Activated T-helper 1 cell treated with anti-CD3 and anti-CD28 coated beads, Interleukin-2, amount 50 U/mL, for 16 hours (primary cell): ENCODE measurements around the gene SUSD4.

Experiments
- DNase-seq, 2 donors: peaks; one replicate each; pipeline ENCODE4 v3.0.0-alpha.2; 2020; ENCODE audit warnings: low read depth in 1 of 2, low spot score in 1 of 2

SUSD4 gene

DNA sequence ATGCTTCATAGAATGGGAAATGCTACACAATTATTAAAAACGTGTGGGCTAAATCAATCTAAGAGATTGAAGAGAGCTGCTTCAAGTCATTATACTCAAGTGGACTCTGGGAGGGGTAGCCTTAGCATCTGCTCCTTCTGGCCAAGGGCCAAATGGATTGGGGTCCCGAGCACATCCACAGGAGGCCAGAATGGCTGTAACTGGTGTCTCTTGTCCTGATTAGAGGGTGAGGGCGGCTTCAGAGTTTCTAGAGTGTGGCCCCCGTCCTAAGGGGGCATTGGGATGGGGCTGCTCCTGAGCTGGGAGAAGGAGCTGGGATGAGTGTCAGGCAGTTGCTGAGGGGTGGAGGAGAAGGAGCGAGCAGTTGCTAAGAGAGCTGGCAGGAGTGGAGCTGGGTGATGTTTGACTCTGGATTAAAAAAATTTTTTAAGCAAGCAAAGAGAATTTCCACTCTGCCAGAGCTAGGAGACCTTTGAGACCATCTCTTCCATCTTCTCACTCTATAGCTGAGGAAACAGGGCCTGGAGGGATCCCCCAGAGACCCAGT, 149.6 kb downstream of the SUSD4 start:
- DNase-seq, result no peak

DNA sequence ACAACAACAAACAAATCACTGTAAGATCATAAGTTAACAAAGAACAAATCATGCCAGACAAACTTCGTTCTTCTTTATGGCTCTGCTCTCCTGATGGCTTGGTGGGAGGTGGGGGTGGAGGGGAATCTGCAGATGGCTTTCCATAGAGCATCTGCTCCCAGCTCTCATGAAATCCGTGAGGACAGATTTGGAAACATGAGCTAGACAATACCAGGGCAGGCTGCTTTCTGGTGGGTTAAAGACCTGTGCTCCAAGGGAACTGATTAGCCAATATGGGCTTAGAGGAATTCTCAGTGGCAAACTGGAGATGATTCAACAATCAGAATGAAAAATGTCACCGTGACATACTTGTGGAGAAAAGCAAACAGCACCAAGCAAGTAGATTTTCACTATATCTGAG, 151.5 kb downstream of the SUSD4 start:
- no peak for DNase-seq

DNA sequence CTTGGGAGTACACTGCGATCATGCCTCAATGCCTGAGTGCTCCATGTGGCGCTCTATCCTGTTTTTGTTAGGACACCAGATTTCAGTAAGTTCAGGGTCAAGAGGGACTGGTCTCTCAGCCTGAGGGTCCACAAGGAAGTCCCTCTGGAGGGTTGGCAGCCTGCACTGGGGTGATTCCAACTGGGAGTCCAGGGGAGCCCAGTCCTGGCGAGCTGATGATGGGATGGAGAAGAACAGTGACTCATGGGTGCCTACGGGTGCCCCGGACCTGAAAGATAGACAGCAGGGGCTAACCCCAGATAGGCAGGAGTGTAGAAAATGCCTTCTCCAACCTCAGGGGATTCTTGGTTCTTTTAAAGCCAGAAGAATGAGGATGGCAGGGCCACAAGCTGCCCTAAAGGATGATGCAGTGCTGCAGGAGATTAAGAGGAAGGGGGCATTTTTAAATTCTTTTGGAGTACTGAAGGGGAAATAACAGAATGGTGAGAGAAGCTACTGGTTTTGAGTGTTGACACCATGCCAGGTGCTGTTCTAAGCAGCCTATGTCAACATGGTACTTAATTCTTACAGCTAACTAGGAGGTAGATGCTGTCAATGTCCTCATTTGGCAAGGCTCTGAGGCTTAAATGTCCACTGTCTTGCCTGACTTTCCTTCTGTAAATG, 152.5 kb downstream of the SUSD4 start:
- no peak for DNase-seq

DNA sequence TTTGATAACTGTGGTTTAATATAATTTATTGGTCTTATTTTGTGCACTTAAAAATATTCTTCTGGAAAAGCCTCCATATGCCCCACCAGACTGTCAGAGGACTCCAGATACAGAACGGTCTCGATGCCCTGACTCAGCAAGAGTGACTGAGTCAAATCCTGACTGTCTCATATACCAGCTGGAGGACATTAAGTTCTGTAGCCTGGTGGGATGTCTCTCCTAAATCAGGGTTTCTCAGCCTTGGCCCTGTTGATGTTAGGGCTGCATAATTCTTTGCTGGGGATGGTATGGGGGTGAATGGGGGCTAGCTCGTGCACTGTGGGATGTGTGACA, 153.2 kb downstream of the SUSD4 start:
- no peak for DNase-seq

DNA sequence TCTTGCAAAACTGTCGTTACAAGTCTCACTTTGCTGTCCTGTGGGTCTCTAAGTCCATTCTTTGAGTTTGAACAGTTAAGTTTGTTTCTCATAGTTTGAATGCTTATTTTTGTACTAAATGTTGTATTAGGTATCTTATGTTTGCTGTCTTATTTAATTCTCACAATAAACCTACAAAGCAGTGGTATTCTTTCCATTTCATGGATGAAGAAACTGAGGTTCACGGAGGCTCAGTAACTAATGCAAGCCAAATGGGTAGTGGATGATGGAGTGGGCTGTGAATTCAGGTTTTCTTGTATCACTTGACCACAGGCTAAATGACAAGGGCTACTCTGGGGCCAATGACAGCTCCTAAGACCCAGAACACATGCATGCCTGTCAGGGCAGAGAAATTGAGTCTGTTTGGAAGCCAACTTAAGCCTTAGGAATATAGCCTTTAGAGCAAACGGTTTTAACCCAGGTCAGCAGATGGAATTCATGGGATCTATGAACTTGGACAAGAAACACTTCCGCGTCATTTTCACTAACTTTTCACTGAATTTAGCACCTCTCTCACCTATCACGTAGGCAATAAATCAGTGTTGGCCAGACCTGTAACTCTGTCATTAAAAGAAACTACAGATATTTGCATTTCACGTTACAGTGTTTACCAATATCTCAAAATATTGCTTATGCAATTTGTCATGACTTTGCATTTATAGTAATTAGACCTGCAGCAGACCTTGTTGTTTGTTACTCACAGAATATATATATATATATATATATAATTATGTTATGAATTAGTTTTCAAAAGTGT, 153.8 kb downstream of the SUSD4 start:
- no peak for DNase-seq

DNA sequence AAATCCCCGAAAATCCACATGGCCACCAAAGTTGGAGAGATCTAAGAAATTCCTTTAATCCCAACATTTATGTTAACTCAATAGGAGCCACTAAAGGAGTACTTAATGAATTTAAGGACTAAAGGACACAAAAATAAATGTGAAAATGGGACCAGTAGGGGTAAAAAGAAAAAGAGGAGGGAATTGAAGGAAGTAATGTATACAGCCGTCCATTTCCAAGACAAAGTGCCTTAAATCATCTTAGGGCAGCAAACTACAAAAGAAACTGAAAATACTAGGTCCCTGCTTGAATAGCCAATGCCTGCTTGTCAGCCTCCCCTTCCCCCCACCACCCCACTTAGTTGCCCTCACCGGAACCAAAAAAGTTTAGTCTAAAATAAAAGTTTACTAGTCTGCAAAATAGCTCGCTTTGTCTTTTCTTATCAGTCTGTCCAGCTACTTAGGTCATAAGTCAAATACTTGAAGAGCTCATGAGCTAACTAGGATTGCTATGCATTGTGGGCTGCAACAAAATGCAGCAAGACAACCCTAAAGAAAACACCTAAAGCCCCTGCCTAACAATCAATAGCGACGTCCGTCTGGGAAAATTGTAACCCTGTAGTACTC, 154.6 kb downstream of the SUSD4 start:
- no peak for DNase-seq

DNA sequence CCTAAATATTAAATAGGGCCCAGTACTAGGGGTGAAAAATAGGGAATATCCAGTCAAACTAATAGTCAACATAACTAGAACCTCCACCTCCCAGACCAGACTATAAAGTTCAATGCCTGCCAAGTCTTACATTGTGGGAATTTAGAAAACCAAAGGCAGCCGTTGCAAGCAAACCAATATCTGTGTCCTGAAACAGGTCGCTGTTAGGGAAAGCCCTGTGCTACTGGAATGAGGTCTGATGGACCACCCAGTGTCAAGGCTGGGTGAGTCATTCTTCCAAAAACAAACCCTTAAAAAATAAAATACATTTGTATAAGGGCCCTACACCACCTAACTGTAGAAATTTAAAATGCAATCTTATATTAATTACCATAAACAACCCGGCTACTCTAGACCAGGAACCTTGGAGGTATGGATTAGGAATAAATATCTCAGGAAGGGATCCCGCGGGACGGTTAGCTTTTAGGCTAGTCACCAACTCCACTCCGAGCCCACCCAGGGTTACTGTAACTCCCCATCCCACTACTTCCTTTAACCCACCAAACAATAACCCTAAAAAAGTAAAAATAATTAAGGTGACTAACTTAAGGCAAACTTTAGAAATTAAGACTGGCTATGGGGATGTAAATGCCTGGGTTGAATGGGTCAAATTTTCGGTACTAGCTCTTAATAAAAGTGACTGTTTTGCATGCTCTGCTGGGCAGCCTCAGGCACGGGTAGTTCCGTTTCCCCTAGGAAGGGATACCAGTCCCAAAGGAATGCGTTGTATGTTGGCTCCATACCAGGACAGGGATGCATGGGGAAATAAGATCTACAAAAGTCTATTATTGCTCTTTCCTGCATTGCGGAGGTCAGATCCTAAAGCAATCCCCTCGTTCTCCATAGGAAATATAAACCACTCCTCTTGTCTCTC, 155.6 kb downstream of the SUSD4 start:
- no peak for DNase-seq

DNA sequence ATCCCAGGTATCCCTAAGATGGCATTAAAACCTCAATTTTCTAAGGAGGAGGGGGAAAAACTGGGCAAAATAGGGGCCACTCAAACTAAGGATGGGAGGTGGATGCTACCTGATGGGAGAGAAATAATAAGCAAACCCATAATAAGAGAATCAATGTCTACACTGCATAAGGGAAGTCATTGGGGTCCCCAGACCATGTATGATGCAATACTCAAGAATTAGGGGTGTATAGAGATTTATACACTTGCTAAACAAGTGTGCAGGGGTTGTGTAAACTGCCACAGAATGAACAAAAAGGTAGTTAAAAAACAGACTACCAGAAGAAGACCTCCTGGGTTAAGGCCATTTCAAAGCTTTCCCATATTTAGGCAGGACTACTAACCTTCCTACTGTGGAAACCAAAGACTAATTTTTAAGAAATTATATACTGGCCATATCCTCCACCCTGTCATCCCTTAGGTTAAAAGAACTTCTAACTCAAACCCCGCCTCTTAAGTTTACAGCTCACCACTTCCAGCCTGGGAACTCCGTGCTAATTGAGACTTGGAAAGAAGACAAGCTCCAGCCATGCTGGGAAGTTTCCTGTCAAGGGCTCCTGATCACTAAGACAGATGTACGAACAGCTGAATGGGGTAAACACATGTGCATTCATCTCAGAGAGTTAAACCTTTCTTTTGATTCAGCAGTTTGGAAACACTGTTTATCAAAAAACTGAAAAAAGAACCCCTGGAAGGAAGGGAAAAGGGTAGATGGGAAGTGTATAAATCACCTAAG, 156.5 kb downstream of the SUSD4 start:
- no peak for DNase-seq

DNA sequence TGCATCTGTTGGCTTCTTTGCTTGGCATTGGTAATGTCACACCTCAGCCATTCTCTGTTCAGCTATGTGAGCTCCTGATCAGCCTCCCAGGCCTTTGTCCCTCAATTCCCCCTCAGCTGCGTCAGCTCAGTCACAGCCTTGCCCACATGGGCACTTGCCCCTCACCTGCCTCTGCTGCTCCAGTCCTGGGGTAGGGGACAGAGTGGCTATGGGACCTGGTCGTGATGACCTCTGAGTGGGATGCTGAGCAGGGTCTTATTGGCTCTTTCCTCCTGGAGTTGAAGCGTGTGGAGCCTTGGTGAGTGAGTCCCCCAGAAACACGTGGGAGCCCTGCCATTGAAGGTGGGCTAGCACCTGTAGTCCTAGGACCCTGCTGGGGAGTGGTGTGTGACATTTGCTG, 159.6 kb downstream of the SUSD4 start:
- no peak for DNase-seq

DNA sequence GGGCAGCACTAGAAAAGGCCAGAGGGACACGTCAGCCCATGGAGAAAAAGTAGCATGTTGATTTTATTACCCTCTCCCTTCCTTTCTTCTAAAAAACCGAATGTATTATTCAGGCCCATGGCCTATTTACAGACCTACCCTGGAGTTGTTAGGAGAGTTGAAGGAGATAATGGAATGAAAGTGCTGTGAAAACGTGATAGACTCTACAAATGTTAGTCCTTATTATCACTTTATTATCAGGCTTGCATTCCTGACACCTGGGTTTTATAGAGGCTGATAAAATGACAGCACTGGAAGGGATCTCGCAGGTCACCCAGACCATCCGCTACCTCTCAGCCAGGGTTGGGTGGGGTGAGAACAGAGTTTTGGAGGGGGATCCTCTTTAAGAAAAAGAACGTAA, 160.3 kb downstream of the SUSD4 start:
- no peak for DNase-seq

DNA sequence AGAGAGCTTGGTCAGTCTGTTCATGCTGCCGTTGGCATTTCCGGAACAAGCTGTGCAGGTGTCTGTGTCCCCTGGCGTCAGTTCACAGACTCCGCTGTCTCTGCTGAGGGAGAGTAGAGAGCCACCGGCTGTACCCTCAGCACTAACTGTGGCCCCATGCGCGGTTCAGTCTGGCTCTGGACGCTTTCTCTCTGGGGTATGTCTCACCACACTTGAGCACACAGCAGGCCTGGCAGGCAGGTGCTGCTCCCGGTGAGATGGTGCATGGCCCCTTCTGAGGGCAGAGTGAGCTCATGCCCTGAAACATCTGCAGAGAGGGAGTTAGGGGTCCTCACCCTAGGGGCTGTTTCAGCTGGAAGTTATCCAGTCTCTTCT, 161.0 kb downstream of the SUSD4 start:
- no peak for DNase-seq

DNA sequence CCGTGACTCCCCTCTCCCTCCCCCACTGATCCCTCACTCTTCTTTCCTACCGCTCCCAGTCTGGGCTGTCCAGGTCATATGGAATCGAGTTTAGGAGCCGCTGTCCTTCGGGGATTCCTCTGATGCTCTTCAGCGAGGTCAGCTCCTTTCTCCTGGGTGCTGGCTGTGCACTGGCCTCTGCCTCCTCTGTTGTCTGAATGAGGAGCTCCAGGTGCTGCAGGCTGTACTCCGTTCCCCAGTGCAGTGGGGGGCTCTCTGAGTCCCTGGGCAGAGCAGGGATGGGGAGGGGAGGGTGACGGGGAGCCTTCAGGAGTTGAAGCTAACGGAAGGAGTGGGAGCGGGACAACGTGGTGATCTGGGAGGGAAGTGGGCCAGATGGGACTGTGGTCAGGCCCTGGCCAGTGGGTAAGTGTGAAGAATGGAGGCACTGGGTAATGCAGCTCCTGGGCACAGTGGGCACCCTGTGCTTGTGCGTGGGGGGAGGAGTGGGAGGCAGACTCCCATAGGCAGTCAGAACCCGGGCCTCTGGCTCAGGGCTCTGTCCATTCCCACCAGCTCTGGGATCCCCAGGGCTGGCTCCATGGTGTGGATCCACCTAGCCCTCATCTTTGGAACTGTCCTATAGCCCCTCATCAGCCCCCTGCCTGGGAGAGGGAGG, 161.5 kb downstream of the SUSD4 start:
- no peak for DNase-seq

DNA sequence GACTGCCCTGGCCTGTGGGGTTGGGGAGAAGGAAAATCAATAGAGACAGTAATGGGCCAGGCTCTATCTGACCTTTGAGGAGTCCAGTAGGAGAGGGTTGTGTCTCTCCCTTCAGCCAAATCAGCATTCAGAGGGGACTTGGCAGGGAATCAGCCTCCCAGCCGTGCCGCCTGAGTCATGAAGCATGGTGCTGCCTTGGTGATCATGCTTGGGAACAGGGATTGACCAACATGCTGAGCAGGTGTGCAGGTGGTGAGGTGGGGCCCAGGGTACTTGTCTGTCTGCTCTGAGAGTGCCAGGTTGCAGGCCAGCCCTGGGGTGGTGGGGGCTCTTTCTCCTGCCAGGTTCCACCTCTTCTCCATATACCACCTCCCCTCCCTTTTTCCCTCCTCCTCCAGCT, 162.0 kb downstream of the SUSD4 start:
- DNase-seq, result no peak

DNA sequence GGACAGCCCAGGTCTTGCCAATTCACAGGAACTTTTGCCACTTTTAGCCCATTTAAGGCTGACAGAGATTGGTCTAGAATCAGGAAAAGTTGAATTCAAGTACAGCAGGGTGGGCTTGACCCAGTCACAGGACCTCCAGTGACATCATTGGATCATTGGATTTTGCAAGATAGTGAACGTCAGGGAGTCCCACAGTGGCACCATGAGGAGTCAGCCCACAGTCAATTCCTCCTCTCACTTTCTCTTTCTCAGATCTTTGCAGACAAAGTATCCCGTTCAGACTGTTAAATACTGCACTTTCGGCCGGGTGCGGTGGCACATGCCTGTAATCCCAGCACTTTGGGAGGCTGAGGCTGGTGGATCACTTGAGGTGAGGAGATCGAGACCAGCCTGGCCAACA, 163.1 kb downstream of the SUSD4 start:
- DNase-seq, result no peak

DNA sequence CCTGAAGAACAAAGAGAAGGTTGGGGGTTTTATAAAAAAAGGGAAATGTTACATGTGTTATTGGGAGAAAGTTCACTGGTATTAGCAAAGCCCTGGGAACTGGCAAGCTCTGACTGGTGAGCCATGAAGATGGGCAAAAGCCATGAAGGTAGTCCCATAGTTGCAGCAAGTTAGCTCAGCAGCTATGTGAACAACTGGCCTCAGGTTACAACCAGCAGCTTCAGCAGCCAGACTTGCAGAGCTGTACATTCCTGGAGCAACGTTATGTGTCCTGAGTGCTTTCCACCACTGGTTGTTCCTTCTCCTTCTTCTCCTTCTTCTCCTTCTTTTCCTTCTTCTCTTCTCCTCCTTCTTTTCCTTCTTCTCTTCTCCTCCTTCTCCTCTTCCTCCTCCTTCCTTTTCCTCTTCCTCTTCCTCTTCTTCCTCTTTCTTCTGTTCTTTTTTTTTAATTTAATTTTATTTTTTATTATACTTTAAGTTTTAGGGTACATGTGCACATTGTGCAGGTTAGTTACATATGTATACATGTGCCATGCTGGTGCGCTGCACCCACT, 164.8 kb downstream of the SUSD4 start:
- DNase-seq, result no peak

DNA sequence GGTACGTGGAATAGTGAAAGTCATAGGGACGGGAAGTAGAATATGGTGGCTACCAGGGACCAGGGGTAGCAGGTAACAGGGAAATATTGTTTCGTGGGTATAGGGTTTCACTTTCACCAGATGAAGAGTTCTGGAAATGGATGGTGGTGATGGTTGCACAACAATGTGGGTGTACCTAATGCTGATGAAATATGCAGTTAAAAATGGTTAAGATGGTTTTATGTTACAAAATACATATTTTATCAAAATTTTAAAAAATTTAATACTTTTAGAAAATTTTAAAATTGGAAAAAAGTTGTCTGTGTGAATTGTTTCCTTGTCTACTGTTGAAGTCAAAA, 165.4 kb downstream of the SUSD4 start:
- DNase-seq, result no peak

DNA sequence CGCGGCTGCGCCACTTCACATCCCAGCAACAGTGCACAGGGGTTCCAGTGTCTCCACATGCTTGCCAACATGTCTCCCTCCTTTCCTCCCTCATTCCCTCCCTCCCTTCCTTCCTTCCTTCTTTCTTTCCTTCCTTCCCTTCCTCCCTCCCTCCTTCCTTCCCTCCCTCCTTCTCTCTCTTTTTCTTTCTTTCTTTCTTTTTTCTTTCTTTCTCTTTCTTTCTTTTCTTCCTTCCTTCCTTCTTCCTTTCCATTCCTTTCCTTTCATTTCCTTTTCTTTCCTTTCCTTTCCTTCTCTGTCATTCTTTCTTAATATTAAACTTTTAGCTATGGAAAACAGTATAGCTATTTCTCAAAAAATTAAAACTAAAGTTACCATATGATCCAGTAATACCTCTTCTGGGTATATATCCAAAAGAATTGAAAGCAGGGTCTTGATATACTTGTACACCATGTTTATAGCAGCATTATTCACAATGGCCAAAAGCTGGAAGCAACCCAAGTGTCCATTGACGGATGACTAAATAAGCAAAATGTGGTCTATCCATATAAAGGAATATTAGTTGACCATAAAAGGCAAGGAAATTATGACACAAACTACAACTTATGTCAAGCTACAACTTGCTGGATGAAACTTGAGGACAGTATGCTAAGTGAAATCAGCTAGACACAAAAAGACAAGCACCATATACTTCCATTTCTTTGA, 165.9 kb downstream of the SUSD4 start:
- DNase-seq, result no peak

DNA sequence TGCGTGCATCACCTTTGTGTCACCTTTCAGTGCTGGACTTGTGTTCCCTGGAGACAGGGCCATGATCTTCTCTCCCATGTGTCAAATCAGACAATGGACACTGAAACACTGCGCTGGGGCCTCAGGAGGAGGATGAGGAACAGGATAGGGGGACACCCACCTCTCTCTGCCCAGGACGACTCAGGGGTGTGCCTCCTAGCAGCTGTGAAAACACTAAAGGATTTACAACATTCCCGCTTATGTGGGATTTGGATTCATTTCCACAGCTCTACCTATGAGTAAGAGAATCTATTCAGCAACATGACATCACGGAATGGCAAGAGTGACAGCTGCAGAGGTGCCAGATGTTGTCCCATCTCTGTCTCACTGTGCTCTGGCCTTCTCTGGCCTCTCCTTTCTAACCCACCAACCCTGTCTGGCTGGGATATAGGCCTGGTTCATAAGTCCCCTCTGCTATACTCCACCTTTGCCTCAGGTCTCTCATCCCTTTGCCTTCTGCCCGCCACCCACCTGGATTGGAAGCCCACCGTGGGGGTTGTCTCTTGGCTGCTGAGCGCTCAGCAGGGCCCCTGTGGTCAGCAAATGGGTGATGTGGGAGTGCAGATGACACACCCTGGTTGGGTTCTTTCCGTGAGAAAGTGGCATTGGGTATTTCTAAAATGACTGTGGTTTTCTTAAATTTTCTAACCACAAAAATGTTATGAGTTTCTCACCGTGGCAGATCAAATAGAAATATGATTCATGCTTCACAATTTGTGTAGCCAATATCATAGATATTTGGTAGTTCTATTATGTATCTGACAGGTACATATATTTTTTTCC, 173.9 kb downstream of the SUSD4 start:
- DNase-seq, result peak in 1 of 2 donors; percentile 19
